GM20431 (cell line): ENCODE data around the gene MAP7D1.

Experiments
- in situ Hi-C: fragments of 300-500 bp; cut with MseI, MboI; formaldehyde crosslinking; loops from one replicate; pipeline ENCODE4 v1.15.0; 2020; ENCODE audit warnings: low sequenced_read_pairs; ENCODE audit not compliant: unreplicated experiment

The MAP7D1 gene

GRCh38 chr1:36164361-36164760, 8.4 kb downstream of the MAP7D1 start:
- in situ Hi-C loops, result no loop called here

GRCh38 chr1:36165145-36165544, 9.2 kb downstream of the MAP7D1 start:
- in situ Hi-C loops, result no loop called here

- in situ Hi-C loops, result no loop called here
Measured at GRCh38 chr1:36166136-36166535, 10.2 kb downstream of the MAP7D1 start.

GRCh38 chr1:36166938-36167905, 11.3 kb downstream of the MAP7D1 start:
- in situ Hi-C loops, result no loop called here

GRCh38 chr1:36168514-36168913, 12.6 kb downstream of the MAP7D1 start:
- in situ Hi-C loops, result no loop called here

GRCh38 chr1:36170643-36171412, 14.9 kb downstream of the MAP7D1 start:
- in situ Hi-C loops, result no loop called here

- in situ Hi-C loops, result no loop called here
Measured at GRCh38 chr1:36172017-36172747, 16.2 kb downstream of the MAP7D1 start.

GRCh38 chr1:36172983-36173382, 17.0 kb downstream of the MAP7D1 start:
- in situ Hi-C loops, result no loop called here

- in situ Hi-C loops, result no loop called here
Measured at GRCh38 chr1:36174713-36175112, 18.8 kb downstream of the MAP7D1 start.

- in situ Hi-C loops, result no loop called here
Measured at GRCh38 chr1:36175137-36176095, 19.5 kb downstream of the MAP7D1 start.

- in situ Hi-C loops, result no loop called here
Measured at GRCh38 chr1:36176106-36176949, 20.4 kb downstream of the MAP7D1 start.

GRCh38 chr1:36177589-36178431, 21.9 kb downstream of the MAP7D1 start:
- in situ Hi-C loops, result no loop called here

- in situ Hi-C loops, result no loop called here
Measured at GRCh38 chr1:36178471-36179219, 22.7 kb downstream of the MAP7D1 start.

- in situ Hi-C loops, result no loop called here
Measured at GRCh38 chr1:36179220-36179600, 23.2 kb downstream of the MAP7D1 start.

- in situ Hi-C loops, result no loop called here
Measured at GRCh38 chr1:36182734-36183133, 26.8 kb downstream of the MAP7D1 start.

GRCh38 chr1:36183309-36183856, 27.4 kb downstream of the MAP7D1 start:
- in situ Hi-C loops, result no loop called here
